T-helper 2 cell (primary cell): ENCODE data around the gene NACC2.
"Not testable (repeated sequence)": the region's sequence is repeated elsewhere in the genome, so short reads cannot be mapped to it uniquely, and the experiment has no call there.

ENCODE experiments used
- DNase-seq, 5 experiments: peaks; one replicate each; pipeline versions ENCODE4 v3.0.0 to v3.0.0-alpha.2; 2012 to 2022

Gene NACC2

DNA sequence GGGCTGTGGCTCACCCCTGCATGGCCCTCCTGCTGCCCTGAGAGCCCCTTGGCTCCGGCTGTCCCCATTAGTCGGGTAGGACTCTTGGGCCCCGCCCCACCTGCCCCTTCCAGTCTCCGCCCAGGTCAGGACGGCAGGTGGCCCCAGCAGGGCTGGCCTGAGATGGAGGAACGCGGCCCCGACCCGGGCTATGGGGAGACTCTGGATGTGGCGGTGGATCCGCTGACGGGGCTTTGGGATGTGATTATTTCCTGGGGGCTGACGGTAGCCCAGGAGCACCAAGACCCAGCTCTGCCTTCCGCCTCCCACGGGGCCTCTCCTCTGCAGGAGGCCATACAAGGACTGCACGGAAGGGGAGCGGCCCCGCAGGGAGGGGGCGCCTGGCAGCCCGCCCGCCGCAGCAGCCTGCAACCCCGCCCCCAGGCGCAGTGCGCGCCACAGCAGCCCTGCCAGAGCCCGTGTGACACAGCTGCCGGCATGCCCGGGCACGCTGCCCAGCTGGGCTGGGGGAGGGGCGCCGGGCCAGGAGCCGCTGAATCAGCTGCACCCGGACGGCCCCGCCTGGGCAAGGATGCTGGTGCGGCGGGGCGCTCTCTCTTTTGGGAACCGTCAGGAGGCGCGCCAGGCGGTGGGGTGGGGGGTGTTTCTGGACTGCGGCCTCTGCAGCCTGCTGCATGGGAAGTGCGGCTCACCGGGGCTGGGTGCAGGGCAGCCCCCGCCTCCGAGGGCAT lies 14.4 kb upstream of the NACC2 start:
- DNase-seq: peak; percentile 82 to 98 (median 86)

DNA sequence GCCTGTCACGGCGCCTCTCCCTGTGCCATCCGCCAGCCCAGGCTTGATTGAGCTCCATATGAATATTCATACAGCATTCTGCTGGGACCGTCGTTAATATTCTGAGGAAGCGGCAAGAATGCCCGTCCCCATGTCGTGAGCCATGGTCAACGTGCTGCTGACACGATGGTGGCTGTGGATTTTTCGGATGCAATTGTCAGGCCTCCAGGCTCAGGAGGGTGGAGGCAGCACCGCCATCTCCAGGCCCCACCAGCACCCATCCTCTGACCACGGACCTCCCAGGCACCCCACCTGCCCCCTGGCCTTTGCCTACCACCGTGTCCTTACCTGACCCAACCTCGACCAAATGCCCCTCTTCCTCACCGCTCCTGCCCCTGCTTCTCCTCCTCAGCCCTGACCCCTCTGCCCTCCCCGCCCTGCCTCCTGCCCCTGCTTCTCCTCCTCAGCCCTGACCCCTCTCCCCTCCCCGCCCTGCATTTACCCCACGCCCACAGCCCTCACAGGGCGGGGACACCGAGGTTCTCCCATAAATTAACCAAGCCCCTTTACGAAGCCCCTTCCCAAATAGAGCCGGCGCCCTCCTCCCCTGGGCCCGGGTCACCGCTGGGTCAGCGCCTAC lies 13.7 kb upstream of the NACC2 start:
- DNase-seq: no peak

DNA sequence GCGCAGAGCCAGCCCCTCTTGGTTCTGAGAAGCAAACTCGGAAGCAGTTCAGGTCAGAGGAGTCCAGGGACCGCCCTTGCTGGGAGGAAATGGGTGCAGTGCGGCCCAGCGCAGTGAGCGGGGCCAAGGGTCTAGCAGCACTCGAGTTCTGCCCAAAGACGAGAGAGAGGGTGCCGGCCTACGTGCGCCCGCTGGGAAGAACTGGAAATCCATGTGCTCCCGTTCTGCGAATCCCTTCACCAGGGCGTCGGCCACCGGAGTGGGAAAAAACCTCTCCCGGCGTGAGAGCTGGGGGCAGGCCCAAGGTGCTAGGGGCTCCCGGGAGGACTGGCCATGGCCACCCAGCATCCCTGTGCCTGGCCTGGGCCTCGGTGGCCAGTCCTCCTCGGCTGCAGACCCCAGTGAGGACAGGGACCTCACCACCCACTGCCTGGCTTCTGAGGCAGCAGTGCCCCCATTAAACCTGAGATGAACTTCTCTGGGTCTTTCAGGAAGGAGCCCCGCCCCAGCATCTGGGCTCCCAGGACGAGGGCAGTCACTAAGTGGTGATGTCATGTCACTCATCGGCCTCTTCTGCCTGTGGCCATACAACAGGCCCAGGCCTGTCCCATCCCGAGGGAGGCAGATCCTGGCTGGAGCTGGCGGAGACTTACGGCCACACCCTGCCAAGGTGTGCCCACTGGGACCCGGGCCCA lies 13.0 kb upstream of the NACC2 start:
- DNase-seq: no peak

DNA sequence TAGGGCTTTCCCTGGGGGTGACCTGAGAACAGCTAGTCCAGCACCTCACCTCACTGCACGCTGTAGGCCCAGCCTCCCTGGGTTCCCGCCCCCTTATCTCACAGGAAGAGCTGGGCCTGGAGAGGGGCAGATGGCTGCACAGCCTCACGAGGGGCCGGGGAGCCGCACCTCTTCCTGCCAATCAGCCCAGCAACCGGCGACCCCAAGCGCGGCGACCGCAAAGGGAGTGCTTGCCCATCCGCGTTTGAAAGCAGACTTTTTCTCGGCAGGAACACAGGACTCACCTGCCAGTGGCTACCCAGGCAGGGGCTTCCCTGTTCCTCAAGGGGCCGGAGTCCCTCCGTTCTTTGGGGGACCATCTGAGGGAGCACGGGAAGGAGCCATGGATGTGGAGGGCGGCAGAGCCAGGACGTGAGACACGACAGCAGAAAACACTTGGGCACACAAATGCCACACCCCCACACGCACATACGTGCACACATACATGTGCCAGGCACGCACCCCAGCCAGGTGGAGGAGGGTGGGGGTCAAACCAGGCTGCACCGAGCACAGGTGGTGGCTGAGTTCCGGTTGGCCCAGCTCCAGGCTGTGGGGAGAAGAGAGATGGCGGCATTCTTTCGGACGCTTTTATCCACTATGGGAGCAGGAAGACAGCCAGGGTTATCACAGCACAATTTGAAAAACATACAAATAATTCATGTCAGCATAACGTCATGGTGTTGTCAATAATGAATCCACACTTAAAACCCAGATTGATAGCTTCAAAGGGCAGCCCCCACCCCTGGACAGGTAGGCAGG lies 12.3 kb upstream of the NACC2 start:
- DNase-seq: peak in 3 of 5 experiments; percentile 36 to 74 (median 64)

DNA sequence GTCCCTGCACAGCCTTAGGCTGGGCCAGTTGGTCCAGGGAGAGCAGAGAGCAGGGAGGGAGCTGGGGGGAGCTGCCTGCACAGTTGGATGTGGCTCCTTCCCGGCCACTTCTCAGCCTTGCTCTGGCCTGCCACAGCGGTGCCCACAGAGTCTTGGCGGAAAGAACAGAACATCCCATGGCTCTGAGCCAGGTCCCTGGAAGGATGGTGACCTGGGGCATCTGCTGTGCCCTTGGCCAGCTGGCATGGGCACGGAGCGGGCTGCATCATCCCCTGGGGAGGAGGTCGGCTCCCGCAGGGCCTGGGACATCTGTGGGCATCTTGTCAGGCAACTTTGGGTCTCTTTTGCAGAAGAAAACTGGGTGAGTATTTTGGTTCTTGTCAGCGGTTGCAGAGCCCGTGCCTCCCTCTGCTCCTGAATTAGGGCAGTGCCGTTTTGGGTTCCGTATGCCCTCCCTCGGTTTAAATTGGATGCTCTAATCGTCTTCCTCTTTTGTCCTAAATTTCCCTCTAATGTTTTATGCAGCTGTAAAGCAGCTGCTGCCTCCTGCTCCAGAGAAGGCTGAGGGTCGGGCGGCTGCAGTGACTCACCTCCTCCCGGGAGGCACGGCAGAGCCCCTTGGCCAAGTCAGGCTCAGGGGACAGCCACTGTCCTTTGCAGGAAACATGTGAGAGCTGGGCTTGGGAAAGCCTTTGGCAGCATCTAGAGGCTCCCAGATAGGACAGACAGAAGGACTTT lies 10.5 kb upstream of the NACC2 start:
- no peak for DNase-seq

DNA sequence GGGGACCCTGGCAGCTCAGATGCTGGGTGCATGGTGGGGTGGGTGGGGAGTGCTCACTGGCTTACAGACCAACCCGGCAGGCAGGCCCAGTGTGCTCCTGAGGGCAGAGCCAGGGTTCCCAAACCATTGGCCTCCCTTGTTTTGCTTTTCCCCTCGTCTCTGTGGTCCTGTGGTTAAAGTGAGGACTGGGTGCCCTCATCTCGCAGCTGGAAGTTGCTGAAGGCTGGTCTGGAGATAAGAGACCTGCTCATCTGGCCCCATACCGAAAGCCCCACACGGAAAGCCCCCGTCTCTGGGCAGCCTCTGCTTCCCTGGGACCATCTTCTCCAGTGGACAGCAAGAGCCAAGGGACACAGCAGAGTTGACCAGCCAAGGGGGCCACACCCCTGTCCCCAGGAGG lies 9.8 kb upstream of the NACC2 start:
- no peak for DNase-seq

DNA sequence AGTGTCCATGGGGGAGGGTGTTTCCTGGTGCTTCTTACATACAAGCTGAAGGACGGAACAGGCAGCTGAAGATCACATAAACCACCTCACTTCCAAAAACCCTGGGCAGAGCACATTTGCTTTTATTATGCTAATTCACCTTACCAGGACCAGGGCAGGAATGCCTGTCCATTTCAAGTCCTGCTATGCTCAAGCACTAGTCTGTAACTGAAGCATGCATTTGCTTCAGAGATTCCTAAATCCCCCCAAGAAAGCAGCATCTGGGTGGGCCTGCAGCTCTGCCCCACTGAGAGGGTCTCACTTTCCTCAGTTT lies 9.4 kb upstream of the NACC2 start:
- no peak for DNase-seq

DNA sequence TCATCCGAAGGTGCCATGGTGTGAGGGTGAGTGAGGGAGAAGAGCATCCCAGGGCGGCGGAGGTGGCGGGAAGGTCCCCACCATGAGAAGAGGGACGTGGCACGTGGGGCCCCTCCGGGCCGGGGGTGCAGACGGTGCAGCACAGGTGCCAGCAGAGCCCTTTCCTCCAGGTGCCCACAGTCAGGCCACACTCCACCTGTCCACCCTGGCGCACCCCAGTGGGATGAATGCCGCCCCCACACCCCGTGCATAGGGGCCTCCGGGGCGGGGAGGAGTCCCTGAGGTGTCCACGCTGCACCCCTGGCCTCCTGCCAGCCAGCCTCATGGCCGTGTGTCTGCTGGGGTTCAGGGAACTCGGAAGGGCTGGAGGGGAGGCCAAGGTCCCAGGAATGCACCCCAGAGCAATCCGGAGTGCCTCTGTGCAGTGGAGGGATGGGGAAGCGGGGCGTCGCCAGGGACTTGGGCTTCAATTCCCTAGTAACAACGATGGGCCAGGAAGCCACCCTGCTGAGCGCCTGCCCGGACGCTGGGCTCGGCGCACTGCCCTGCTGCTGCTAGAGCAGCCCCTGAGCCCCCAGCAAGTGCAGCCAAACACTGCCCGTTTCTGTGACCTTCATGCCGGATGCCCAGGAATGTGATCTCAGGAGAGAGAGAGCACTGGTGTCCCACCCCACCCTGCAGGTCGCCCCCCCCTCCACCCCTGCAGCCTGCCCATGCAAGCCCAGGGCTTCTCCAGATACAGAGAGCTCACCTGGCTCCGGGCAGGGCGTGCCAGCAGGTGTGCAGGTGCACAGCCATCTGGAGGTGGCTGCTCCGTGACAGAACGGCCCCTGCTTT lies 8.8 kb upstream of the NACC2 start:
- DNase-seq: no peak

DNA sequence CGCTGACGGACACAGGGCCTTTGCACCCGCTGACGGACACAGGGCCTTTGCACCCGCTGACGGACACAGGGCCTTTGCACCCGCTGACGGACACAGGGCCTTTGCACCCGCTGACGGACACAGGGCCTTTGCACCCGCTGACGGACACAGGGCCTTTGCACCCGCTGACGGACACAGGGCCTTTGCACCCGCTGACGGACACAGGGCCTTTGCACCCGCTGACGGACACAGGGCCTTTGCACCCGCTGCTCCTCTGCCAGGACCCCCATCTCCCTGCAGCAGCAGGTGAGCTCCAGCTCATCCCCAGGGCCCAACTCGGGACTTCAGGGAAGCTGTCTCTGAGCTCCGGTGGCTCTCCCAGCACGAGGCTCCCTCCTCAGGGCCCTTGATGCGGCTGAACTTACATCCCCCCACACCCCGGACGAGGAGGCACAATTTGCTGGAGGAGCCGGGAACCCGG lies 6.6 kb upstream of the NACC2 start:
- DNase-seq: not testable (repeated sequence)

DNA sequence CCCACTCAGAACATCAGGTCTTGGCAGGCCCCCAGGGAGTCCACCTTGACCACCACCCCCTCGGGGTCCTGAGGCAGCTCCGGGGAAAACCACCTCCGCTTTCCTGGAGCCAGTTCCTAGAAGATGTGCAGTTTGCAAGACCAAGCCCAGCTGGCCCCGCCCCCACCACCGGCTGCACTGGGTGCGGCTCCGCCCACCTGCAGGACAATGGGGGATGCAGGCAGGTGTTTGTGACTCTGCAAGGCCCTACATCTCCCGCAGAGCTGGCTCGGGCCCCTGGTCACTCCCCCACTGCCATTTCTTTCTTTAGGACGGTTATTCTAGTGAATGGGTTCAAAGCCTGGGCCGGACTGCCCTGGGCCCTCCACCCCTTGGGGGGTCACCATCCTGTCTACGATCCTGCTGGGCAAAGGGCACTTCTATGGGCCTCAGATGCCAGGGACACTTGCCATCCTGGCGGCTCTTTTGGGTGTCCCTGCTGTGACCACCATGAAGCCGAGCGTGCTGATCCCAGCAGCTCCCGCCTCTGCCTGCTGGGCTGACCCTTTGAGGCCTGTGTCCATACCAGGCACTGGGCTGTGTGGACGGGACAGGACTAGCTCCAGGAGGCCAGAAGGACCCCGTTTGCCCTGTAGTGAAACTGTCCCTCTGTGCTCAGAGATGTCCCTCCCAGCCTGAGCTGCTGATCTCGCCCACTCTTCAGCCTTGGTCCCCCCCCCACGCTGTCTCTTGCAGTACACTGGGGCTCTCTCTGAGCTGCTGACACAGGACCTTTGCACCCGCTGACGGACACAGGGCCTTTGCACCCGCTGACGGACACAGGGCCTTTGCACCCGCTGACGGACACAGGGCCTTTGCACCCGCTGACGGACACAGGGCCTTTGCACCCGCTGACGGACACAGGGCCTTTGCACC lies 5.9 kb upstream of the NACC2 start:
- no peak for DNase-seq

DNA sequence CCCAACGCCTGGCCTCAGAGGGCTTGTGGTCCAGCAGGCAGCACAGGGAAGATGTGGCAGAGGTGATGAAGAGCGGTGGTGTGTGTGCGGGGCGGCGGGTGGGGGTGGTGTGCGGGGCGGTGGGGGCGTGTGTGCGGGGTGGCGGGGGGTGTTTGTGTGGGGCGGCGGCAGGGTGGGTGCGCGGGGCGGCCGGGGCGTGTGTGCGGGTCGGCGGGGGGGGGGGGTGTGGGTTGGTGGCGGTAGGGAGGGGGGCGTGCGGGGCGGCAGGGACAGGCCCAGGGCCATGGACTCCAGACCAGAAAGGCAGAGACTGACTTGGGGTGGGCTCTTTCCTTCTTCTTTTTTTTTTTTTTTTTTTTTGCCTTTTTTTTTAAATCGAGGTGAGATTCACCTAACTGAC lies 4.5 kb upstream of the NACC2 start:
- no peak for DNase-seq

DNA sequence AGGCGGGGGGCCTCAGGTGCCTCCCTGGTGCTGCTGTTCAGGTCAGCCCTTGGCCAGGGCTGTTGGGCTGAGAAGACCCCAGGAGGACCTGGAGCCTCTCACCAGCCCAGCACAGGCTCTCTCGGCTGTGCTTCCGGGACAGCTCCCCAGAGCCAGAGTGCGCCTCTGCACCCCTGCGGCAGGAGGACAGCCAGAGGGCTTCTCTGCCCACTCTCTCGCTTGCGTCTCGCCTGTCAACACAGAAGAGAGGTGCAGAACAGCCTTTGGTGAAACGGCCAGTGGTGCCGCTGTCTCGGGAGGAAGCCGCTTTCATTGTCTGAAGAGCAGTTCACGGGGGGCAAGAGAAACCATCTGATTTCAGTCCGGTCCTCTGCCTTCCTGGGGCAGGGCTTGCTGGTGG lies 3.8 kb upstream of the NACC2 start:
- no peak for DNase-seq

DNA sequence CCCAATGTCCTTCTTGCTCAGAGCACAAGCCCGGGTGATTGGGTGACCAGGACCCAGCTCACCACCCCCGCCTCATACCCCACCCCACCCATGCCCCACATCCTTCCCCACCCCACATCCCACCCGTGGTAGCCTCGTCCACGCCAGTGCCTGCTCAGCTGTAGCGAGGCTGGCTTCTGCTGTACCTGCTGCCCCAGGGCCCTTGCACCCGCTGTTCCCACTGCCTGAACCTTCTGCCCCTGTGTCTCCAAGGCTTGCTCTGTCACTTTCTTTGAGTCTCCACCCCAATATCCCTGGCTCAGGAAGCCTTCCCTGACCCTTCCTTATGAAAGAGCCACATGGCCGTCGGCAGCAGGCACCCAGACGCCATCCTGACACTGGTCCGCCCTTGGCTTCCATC lies 3.1 kb upstream of the NACC2 start:
- DNase-seq: no peak

DNA sequence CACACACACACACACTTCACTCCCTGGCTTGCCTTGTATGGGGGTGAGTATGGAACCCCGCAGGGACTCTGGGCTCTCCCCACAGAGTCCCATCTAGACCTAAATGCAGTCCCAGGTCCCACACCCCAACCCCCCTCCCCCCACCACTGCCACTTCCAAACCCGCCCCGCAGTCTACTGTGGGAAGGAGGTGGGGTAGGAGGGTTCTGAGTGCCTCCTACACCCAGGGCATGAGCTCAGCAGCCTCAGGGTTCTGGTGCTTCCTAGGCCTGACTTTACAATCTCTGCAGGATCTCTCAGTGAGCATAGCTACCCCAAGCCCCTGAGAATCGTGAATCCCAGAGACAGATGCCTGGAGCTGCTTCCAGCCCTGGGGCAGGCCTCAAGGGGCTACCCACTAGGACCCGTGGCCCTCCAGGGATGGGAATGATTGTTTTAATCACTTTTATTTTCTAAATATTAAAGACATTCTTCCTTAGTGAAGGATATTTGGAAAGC lies 1.5 kb upstream of the NACC2 start:
- no peak for DNase-seq

DNA sequence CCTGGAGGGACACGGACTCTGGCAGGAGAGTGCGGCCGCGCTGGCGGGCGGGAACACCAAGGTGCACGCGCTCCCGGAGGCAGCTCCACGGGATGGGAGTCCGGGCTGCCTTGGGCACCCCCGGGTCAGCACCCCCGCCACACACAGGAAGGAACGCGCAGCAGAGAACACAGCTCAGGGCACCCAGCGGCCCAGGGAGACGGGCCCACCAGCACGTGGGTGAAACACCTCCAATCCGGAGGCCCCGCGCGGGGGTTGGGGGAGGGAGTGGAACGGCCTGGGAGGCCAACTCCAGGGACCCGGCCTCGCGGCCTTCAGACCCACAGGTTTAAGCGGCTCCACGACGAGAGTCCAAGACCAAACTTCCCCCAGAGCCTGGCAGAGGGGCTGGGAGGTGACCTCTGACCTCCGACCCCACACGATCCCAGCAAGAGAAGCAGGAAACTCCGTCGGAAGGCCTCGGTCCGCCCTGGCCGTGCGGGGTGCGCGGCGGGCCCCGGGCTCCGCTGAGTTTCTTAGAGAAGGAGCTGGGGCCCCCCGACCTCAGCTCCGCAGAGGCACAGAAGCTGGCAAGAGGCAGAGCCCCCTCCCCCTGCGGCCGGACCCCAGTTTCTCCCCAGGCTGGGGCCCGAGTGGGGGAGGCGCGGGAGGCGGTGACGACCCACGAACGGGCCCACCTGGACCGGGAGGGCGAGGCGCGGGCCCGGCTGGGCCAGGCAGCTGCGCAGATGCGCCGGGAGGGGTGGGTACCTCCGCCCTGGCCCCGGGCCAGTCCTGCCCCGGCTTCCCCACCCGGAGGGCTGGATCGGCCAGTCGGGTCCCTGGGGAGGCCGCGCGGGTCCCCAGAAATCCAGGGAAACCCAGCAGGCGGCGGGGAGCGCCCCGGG lies 851 bp downstream of the NACC2 start:
- DNase-seq: peak in 4 of 5 experiments; percentile 34 to 63 (median 45)

DNA sequence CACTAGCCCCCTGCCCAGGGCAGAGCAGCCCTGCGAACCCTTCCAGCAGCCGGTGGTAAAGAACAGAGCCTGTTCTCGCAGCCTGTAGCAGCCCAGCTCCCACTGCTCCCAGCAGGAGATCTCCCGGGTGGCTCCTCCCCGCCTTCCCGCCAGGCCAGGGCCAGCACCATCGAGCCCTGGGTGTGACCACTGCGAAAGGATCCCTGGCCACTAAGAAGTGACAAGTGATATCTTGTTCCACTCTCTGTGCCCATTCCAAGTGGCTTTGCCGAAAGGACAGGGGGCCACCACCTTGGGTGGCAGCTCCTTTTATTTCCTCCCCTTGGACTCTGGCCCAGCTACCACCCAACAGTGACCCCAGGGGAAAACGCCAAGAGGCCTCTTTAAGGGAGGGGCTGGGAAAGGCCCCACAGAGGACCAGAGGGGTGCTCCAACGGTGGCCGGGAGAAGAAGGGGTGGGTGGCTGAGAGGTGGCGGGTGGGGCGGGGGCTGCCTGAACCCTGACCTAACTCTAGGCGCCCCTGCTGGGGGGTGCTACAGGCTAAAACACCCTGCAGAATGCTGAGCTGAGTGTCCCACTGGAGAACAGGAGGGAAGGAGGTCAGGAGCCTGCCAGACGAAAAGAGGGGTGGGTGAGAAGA lies 1.6 kb downstream of the NACC2 start:
- DNase-seq: no peak

DNA sequence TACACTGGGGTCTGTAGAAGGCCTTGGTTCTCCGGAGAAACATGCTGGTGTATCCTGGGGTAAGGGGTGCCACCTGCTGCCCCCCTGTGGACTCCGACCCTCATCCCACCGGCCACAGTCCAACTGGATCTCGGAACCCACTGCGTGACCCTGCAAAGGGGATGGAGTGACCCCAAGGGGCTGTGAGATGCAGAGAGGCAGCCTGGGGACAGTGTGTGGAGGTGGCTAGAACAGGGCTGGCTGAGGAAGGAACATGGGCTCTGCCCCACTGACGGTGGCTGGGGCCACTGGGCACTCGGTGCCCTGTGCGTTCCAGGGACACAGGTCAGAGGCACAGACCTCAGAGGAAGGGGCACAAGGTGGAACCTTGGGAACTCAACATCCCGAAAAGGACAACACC lies 2.3 kb downstream of the NACC2 start:
- no peak for DNase-seq

DNA sequence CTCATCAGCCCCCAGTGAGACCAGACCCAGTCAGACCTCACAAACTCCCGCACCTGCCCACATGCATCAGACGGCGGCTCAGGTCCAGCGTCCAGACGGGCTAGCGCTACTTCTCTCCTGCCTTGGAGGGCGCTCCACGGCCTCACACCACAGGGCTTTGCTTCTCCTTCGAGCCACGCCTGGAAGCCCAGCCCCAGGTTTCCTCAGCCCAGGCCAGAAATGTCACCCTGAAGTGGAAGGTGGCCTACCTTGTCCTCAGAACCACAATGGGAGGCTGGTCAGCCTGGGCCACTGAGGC lies 2.8 kb downstream of the NACC2 start:
- DNase-seq: no peak
